Glutamatergic neuron (in vitro differentiated cells): ENCODE measurements around the gene ADISSP. TPM values are rescaled to one million over a fixed set of nuclear protein-coding genes. Genes with fewer than 3 reads are reported as not detected.

Experiments
- DNase-seq: peaks from one replicate; pipeline ENCODE4 v3.0.0; 2022
- H3K27ac Mint-ChIP-seq: one replicate; pipeline ENCODE4 v1.8.0; 2020; ENCODE audit warnings: mild to moderate bottlenecking, mixed read lengths, inconsistent platforms; ENCODE audit not compliant: unreplicated experiment
- H3K27me3 Mint-ChIP-seq: one replicate; pipeline ENCODE4 v1.8.0; 2020; ENCODE audit warnings: mild to moderate bottlenecking, moderate library complexity, mixed read lengths, inconsistent platforms; ENCODE audit not compliant: unreplicated experiment
- H3K36me3 Mint-ChIP-seq: one replicate; pipeline ENCODE4 v1.8.0; 2020; ENCODE audit warnings: mild to moderate bottlenecking, mixed read lengths, inconsistent platforms; ENCODE audit not compliant: unreplicated experiment
- H3K4me1 Mint-ChIP-seq: one replicate; pipeline ENCODE4 v1.8.0; 2020; ENCODE audit warnings: mild to moderate bottlenecking, low read depth, mixed read lengths, inconsistent platforms; ENCODE audit not compliant: unreplicated experiment
- H3K4me3 Mint-ChIP-seq: one replicate; pipeline ENCODE4 v1.8.0; 2020; ENCODE audit warnings: mild to moderate bottlenecking, mixed read lengths, inconsistent platforms; ENCODE audit not compliant: unreplicated experiment
- H3K9me3 Mint-ChIP-seq: one replicate; pipeline ENCODE4 v1.8.0; 2020; ENCODE audit warnings: mild to moderate bottlenecking, moderate library complexity, mixed read lengths, inconsistent platforms; ENCODE audit not compliant: unreplicated experiment
- CTCF ChIP-seq: fragments of 200-600 bp; sonication (generic); IDR thresholded peaks from one replicate; pipeline ENCODE4 v1.5.0; 2021; ENCODE audit not compliant: partially characterized antibody, unreplicated experiment
- total RNA-seq: library from RNA; stranded (reverse); fragmentation: NEBNext Ultra II Directional; extraction: Animal tissue kit (Norgen Biotek cat#: 25700); gene quantifications from one replicate; pipeline ENCODE4 v1.2.1, GENCODE V29; 2021; ENCODE audit not compliant: unreplicated experiment

The ADISSP gene
- total RNA-seq, 1 donor from 2014 or later = 54.6 TPM

- Mint-ChIP-seq H3K27me3 (peaks cover 11% of the 10 kb centered on the region), H3K4me1 (no peaks in the 10 kb centered on the region), H3K36me3 (no peaks in the 10 kb centered on the region), H3K4me3 (peak overlapping the region; percentile 64), H3K27ac (peak overlapping the region; percentile 29), H3K9me3 (peaks cover 5% of the 10 kb centered on the region)
- DNase-seq = no peak
- TF ChIP-seq CTCF = no peak
Measured at GRCh38 chr20:3752386-3752759, 15.2 kb downstream of the ADISSP start.

GRCh38 chr20:3751675-3752385, 15.7 kb downstream of the ADISSP start:
- no peaks in the 10 kb centered on the region for H3K36me3 Mint-ChIP-seq
- no peak for TF ChIP-seq CTCF
- peaks cover 7% of the 10 kb centered on the region for H3K9me3 Mint-ChIP-seq
- no peaks in the 10 kb centered on the region for H3K4me1 Mint-ChIP-seq
- peak overlapping the region; percentile 64 for H3K4me3 Mint-ChIP-seq
- DNase-seq = peak; percentile 54
- H3K27me3 Mint-ChIP-seq = peaks cover 11% of the 10 kb centered on the region
- H3K27ac Mint-ChIP-seq = no peak overlapping the region

- DNase-seq = no peak
- TF ChIP-seq CTCF = peak; percentile 42
- no peak overlapping the region for H3K27ac Mint-ChIP-seq
- H3K9me3 Mint-ChIP-seq = peaks cover 7% of the 10 kb centered on the region
- H3K4me3 Mint-ChIP-seq = peak overlapping the region; percentile 64
- H3K4me1 Mint-ChIP-seq = no peaks in the 10 kb centered on the region
- H3K27me3 Mint-ChIP-seq = peaks cover 12% of the 10 kb centered on the region
- no peaks in the 10 kb centered on the region for H3K36me3 Mint-ChIP-seq
Measured at GRCh38 chr20:3751305-3751674, 16.3 kb downstream of the ADISSP start.

GRCh38 chr20:3749689-3750531, 17.6 kb downstream of the ADISSP start:
- peak; percentile 86 for DNase-seq
- Mint-ChIP-seq H3K36me3 (no peaks in the 10 kb centered on the region), H3K4me3 (peak overlapping the region; percentile 71), H3K9me3 (peaks cover 7% of the 10 kb centered on the region), H3K27ac (no peak overlapping the region), H3K27me3 (peaks cover 14% of the 10 kb centered on the region), H3K4me1 (no peaks in the 10 kb centered on the region)
- TF ChIP-seq CTCF = peak; percentile 99
